Lower lobe of right lung (tissue), 2 donors: ENCODE results near the gene DENND4A. TPM values are rescaled to one million over a fixed set of nuclear protein-coding genes. Genes with fewer than 3 reads are reported as not detected.
A peak's percentile ranks its signal among the peaks of the same experiment; 100 is the strongest.
"Not testable (repeated sequence)": the region's sequence is repeated elsewhere in the genome, so short reads cannot be mapped to it uniquely, and the experiment has no call there.

Experiments
- ATAC-seq, 2 donors: fragments of 200-7000 bp; cut with Tn5 transposase; one replicate each; pipeline ENCODE4 v1.9.1; 2020 to 2022; ENCODE audit warnings: mild to moderate bottlenecking in 2 of 2, moderate library complexity in 2 of 2
- DNase-seq: peaks from one replicate; pipeline ENCODE4 v3.0.0-alpha.2; 2020
- H3K27ac ChIP-seq: fragments of 200-600 bp; one replicate; pipeline ENCODE4 v1.8.0; 2022
- H3K27me3 ChIP-seq: fragments of 200-600 bp; one replicate; pipeline ENCODE4 v1.8.0; 2022; ENCODE audit warnings: low read depth
- H3K36me3 ChIP-seq: fragments of 200-600 bp; one replicate; pipeline ENCODE4 v1.8.0; 2022; ENCODE audit warnings: mild to moderate bottlenecking
- H3K4me1 ChIP-seq: fragments of 200-600 bp; one replicate; pipeline ENCODE4 v1.8.0; 2022
- H3K4me3 ChIP-seq: fragments of 200-600 bp; one replicate; pipeline ENCODE4 v1.8.0; 2022; ENCODE audit warnings: mild to moderate bottlenecking
- H3K9me3 ChIP-seq: fragments of 200-600 bp; one replicate; pipeline ENCODE4 v1.8.0; 2022
- intact Hi-C: fragments of 100-400 bp; cut with DNase I; formaldehyde crosslinking; loops from one replicate; pipeline ENCODE4 v1.11.0; 2022
- total RNA-seq: library from RNA; stranded (reverse); fragmentation: NEBNext Ultra II Directional; extraction: Animal tissue kit (Norgen Biotek cat#: 25700); gene quantifications from one replicate; pipeline ENCODE4 v1.2.1, GENCODE V29; 2021
- TF ChIP-seq, protein P1 (sequence below): fragments of 200-600 bp; IDR thresholded peaks from one replicate; pipeline ENCODE4 v1.8.0; 2022; ENCODE audit warnings: antibody characterized with exemption, mild to moderate bottlenecking
- donor health status: DM: no; HTN: yes; CAD: no; lungs with severe emphysema.

Gene DENND4A
- total RNA-seq, 1 donor from 2014 or later: 34.6 TPM

DNA sequence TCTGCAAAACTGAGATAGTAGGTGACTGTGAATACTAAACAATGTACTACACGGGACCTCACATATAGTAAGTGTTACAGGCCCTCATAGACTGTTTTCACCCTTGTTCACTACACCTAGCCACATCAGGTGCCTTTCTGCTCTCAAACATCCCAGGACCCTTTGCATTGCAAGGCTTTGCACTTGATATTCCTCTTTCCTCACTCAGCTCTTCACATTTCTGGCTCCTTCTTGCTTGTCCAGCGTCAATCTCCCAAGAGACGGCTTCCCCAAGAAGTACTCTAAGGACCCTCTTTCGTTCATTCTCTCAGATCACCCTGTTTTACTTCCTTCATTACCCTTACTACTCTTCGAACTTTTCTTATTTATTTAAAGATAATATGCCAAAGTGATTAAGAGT lies 10.0 kb downstream of the DENND4A start:
- Histone ChIP-seq H3K27me3 (no peaks in the 10 kb centered on the region), H3K4me1 (peaks cover 22% of the 10 kb centered on the region), H3K27ac (no peak overlapping the region), H3K9me3 (no peaks in the 10 kb centered on the region), H3K4me3 (no peak overlapping the region), H3K36me3 (peaks cover 9% of the 10 kb centered on the region)
- ATAC-seq (no peak), DNase-seq (no peak)
- TF ChIP-seq, protein P1, sequence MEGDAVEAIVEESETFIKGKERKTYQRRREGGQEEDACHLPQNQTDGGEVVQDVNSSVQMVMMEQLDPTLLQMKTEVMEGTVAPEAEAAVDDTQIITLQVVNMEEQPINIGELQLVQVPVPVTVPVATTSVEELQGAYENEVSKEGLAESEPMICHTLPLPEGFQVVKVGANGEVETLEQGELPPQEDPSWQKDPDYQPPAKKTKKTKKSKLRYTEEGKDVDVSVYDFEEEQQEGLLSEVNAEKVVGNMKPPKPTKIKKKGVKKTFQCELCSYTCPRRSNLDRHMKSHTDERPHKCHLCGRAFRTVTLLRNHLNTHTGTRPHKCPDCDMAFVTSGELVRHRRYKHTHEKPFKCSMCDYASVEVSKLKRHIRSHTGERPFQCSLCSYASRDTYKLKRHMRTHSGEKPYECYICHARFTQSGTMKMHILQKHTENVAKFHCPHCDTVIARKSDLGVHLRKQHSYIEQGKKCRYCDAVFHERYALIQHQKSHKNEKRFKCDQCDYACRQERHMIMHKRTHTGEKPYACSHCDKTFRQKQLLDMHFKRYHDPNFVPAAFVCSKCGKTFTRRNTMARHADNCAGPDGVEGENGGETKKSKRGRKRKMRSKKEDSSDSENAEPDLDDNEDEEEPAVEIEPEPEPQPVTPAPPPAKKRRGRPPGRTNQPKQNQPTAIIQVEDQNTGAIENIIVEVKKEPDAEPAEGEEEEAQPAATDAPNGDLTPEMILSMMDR: no peak
- intact Hi-C loops: no loop called here

DNA sequence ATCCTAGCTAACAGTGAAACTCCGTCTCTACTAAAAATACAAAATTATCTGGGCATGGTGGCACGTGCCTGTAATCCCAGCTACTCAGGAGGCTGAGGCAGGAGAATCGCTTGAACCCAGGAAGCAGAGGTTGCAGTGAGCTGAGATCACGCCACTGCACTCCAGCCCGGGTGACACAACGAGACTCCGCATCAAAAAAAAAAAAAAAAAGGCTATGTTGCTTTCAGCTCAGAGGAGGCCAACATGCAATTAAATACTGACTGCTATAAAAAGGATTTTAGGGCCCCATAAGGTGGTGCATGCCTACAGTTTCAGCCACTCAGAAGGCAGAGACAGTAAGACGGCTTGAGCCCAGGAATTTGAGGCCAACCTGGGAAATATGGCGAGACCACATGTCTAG lies 13.4 kb downstream of the DENND4A start:
- H3K36me3 ChIP-seq, ATAC-seq, H3K27me3 ChIP-seq, H3K9me3 ChIP-seq, DNase-seq, intact Hi-C loops, H3K27ac ChIP-seq, H3K4me3 ChIP-seq: not testable (repeated sequence)
- H3K4me1 ChIP-seq: peaks cover 19% of the 10 kb centered on the region

DNA sequence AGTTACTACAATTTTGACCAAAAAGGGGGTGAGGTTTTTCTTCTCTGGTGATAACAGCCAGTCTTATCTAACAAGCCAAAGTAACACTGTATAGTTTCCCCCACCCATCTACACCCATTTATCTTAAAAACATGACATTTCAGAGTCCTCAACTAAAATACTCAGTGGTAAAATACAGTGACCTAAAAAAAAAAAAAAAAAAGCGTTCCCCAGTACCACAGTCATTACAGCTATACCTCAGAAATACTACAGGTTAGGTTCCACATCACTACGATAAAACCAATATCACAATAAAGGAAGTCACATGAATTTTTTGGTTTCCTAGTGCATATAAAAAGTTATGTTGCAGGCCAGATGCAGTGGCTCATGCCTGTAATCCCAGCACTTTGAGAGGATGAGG lies 13.8 kb downstream of the DENND4A start:
- no peak for DNase-seq
- H3K27ac ChIP-seq: no peak overlapping the region
- no peaks in the 10 kb centered on the region for H3K27me3 ChIP-seq
- no peak for ATAC-seq
- no peaks in the 10 kb centered on the region for H3K9me3 ChIP-seq
- TF ChIP-seq, protein P1: no peak
- intact Hi-C loops: no loop called here
- peaks cover 21% of the 10 kb centered on the region for H3K4me1 ChIP-seq
- no peaks in the 10 kb centered on the region for H3K36me3 ChIP-seq
- no peak overlapping the region for H3K4me3 ChIP-seq

DNA sequence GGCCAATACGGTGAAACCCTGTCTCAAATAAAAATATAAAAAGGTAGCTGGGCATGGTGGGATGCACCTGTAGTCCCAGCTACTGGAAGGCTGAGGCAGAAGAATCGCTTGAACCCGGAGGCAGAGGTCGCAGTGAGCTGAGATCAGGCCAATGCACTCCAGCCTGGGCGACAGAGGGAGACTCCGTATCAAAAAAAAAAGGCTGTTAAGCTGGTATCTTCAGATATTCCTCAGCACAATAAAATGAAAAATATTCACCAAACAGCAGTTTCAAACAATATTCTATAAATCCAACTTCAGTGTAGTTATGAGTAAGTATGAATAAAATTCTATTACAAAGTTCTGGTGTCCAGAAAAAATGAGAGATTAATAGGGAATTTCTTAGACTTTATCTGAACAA lies 14.2 kb downstream of the DENND4A start:
- no peak for ATAC-seq
- Histone ChIP-seq H3K27me3 (no peaks in the 10 kb centered on the region), H3K36me3 (no peaks in the 10 kb centered on the region), H3K9me3 (no peaks in the 10 kb centered on the region), H3K4me1 (peaks cover 21% of the 10 kb centered on the region), H3K4me3 (no peak overlapping the region), H3K27ac (no peak overlapping the region)
- intact Hi-C loops: no loop called here
- TF ChIP-seq, protein P1: no peak
- DNase-seq: no peak

DNA sequence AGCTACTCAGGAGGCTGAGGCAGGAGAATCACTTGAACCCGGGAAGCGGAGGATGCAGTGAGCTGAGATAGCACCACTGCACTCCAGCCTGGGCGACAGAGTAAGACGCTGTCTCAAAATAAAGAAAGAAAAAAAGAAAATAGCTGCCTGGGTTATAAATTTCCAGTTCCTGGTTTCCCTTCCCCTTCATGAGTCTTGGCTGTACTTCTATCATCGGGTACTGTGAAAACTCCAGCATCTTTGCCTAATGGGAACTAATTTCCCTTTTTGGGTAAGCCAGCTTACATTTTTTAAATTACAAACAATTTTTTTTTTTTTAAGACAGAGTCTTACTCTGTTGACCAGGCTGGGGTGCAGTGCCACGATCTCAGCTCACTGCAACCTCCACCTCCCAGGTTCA lies 15.0 kb downstream of the DENND4A start:
- no peaks in the 10 kb centered on the region for H3K27me3 ChIP-seq
- H3K27ac ChIP-seq: no peak overlapping the region
- no peak for DNase-seq
- no peaks in the 10 kb centered on the region for H3K9me3 ChIP-seq
- H3K4me3 ChIP-seq: no peak overlapping the region
- H3K4me1 ChIP-seq: peaks cover 21% of the 10 kb centered on the region
- TF ChIP-seq, protein P1: no peak
- H3K36me3 ChIP-seq: no peaks in the 10 kb centered on the region
- intact Hi-C loops: no loop called here
- ATAC-seq: peak in 1 of 2 donors; percentile 29

DNA sequence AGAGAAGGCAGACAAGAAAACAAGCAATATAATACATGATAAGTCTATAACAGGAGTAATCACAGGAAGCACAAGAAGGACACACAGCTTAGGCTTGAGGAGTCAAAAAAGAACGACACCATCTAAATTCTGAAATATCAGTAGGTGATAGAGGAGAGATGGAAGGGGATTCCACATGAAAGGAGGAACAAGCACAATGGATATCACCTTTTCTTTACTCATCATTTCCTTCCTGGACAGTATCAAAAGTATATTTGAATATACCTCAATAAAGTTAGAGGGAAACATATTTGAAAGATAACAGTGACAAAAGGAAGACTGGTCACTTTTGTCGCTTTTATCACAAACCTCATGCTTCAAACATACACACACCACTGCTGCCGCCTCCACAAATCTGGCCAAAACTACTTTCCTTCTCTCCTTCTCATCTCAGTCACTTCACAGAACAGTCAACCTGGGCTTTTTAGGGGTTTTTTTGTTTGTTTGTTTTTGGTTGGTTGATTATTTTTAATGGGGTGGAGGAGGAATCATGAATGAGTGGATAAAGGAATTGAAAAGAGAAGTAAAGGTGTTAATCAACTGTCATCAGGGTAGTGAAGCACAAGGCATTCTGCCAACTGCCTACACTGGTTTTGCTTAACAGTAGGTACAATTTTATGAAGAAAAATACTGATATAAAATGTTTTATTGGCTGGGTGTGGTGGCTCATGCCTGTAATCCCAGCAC lies 18.5 kb downstream of the DENND4A start:
- TF ChIP-seq, protein P1: no peak
- DNase-seq: no peak
- no peak overlapping the region for H3K27ac ChIP-seq
- peaks cover 27% of the 10 kb centered on the region for H3K4me1 ChIP-seq
- H3K4me3 ChIP-seq: no peak overlapping the region
- intact Hi-C loops: no loop called here
- H3K9me3 ChIP-seq: no peaks in the 10 kb centered on the region
- ATAC-seq: no peak
- H3K36me3 ChIP-seq: no peaks in the 10 kb centered on the region
- no peaks in the 10 kb centered on the region for H3K27me3 ChIP-seq
